22Rv1 (cell line): Measurements from ENCODE around the gene ILF3.

ENCODE experiments used
- CTCF ChIP-seq: fragments of 450-650 bp; IDR thresholded peaks from 2 replicates; pipeline ENCODE4 v1.5.1; 2017; ENCODE audit warnings: mild to moderate bottlenecking
- ZFX ChIP-seq: fragments of 450-650 bp; IDR thresholded peaks from 2 replicates; pipeline ENCODE4 v1.6.1; 2017; ENCODE audit warnings: antibody characterized with exemption, borderline replicate concordance

GRCh38 chr19:10687518-10688288 is 33.6 kb downstream of the ILF3 start:
- TF ChIP-seq CTCF (no peak), ZFX (no peak)
